Smooth muscle cell of bladder (primary cell): Measurements from ENCODE around the gene IFNLR1. TPM values are rescaled to one million over a fixed set of nuclear protein-coding genes. Genes with fewer than 3 reads are reported as not detected.

Experiments used
- total RNA-seq: library from RNA; depleted of rRNA; stranded (reverse); fragments of >200 nt; gene quantifications from 2 replicates; pipeline ENCODE4 v1.2.3, GENCODE V29; 2014

The IFNLR1 gene
- not detected in 2 replicates for total RNA-seq

DNA sequence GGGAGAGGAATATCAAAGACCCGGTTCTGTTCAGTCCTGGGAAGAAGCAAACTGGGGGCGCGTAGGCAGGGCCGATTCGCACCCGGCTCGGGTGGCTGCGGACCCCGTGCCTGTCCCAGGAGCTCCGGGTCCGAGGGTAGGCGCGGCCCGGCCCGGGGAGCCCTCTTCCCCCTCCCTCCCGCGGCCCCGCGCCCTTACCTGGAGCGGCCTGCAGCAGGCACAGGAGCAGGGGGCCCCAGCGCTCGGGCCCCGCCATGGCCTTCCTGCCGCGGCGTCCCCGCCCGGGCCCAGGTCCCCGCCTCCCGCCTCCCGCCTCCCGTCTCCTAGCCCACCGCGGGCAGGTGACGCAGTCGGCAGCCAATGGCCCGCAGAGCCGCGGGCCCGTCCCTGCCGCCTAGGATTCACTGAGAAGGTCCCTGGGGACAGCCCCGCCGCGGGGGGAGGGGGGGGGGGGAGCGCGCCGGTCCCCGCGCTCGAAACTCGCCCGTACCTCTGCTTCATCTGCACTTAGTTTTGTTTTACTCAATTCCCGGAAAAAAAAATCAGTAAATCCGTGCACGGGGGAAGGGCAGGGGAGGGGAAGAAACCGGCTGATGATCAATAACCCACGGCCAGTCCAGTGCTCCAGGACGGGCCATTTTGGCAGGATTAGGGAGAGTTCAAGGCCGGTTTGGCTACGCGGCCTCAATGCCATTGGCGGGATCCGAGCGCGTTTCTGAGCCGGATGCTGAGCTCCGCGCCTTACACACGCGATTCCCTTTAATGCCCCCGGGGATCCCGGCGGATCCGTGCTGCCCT is at the start of gene IFNLR1:
Gene IFNLR1 (minus strand): TSS at position 297 of the 798 bp plus-strand sequence. CDS start 41 bp downstream, at position 256.

DNA sequence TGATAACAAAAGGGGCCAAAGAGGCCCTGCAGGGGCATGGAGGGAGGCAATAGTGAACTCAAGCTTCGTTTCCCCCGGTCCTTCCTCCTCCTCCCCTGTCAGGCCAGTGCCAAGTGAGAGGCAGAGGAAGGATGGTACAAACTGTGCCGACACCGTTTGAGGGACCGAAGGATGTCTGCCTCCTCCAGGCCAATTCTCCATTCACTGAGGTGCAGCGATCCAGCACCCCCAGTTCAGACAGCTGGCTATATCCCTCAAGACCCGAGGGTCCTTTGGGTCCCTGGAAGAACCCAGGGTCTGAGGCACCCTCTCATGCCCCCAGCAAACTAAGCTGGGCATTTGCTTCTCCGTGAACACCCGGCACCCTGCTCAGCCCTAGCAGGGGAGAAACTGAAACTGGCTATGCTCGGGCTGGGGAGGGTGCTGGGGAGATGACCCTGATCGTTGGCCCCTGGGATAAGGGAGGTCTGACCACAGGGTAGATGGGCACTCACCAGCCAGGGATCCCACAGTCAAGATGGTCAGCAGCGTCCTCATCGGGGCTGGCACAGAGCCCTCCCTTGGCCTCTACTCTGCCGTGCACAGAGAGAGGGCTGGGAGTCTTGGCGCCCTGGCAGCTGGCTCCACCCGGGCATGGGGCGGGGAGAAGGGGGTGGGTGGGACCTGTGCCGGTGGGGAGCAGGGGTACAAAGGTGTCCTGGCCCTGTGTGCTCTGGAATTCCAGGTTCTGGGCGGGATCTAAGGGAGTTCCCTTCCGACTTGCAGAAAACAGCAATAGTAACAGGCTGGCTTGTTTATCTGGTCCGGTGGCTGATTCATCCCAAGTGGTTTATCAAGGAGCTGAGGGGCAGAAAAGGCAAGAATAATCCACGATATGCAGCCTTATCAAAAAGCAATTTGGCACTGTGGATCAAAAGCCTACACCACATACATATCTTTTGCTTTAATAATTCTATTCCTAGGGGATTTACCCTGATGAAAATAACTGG is 44.2 kb downstream of the IFNLR1 start, which contains the start of gene IL22RA1:
Gene IL22RA1 (minus strand): TSS at position 595 of the 989 bp plus-strand sequence. CDS start 58 bp downstream, at position 537.

DNA sequence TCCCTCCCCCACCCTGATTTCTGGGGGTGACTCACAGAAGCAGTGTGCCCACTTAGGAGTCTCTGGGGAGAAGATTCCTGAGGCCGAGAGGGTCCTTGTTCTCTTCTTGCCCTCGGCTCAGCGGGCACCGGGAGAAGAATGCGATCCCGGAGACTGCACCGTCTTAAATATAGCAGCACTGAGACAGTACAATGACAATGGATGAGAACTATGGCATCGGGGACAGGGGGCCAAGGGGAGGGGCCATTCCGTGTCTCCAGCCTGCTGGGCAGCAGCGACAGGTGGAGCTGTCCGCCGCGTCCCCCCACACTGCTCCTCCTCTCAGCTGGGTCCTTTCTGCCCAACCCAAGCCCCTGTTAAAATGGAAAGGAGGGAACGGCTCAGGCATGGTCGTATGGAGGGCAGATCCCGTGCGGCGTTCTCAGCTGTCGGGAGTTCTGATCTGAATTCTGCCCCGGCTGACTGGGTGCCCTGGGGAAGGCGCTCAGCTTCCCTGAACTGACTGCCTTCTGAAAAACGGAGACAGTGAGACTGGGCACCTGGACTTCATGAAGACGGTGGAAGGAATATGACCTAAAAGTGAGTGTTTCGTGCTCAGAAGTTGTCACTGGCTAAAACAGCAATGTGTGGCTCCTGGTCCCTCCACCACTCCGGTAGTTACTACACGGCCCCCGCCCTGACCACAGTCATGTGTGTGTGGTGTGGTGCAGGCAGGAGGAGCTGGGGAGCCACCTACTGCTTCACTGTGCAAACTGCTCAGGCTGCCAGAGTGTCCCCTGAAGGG is 74.9 kb downstream of the IFNLR1 start, which contains the start of gene MYOM3:
Gene MYOM3 (minus strand): TSS at position 140 of the 784 bp plus-strand sequence. CDS start 3,499 bp downstream, outside the sequence.

Other genes with a start within 250 kb of the IFNLR1 start
- gene PNRC2, start 227.5 kb downstream of the IFNLR1 start, total RNA-seq: 70.0 and 78.8 TPM in 2 replicates
- gene SRSF10, start 207.0 kb downstream of the IFNLR1 start, total RNA-seq: 64.3 and 72.6 TPM in 2 replicates
- gene MYOM3, start 75.2 kb downstream of the IFNLR1 start, total RNA-seq: 0.09 TPM in 1 of 2 replicates, not detected in the other
- not detected in 2 replicates for gene IL22RA1, start 44.1 kb downstream of the IFNLR1 start, total RNA-seq
- gene GRHL3, start 132.1 kb upstream of the IFNLR1 start, total RNA-seq: not detected in 2 replicates
- gene STPG1, start 226.5 kb upstream of the IFNLR1 start, total RNA-seq: 3.7 and 3.8 TPM in 2 replicates
- gene NIPAL3, start 228.5 kb upstream of the IFNLR1 start, total RNA-seq: 35.6 and 39.4 TPM in 2 replicates